ENCODE data around the gene MSTN.
"Not testable (repeated sequence)": the region's sequence is repeated elsewhere in the genome, so short reads cannot be mapped to it uniquely, and the experiment has no call there.

The MSTN gene

GRCh38 chr2:190063624-190064023 is 1.1 kb upstream of the MSTN start:
- DNase-seq (ENCODE audit: low read depth), result no peak

GRCh38 chr2:190062053-190062452 is 476 bp downstream of the MSTN start:
- no peak for DNase-seq (ENCODE audit: low read depth)

- no peak for DNase-seq (ENCODE audit: low read depth)
These were observed 1.9 kb downstream of the MSTN start for GRCh38 chr2:190060626-190061025.

- no peak for DNase-seq (ENCODE audit: low read depth)
These were observed 2.5 kb downstream of the MSTN start for GRCh38 chr2:190060019-190060418.

- DNase-seq (ENCODE audit: low read depth), result no peak
These were observed 9.1 kb downstream of the MSTN start for GRCh38 chr2:190053426-190053825.

GRCh38 chr2:190052307-190052706 is 10.2 kb downstream of the MSTN start:
- DNase-seq (ENCODE audit: low read depth), result no peak

- DNase-seq (ENCODE audit: low read depth), result no peak
These were observed 11.3 kb downstream of the MSTN start for GRCh38 chr2:190051223-190051622.

GRCh38 chr2:190050001-190050400 is 12.5 kb downstream of the MSTN start:
- DNase-seq (ENCODE audit: low read depth), result no peak

GRCh38 chr2:190044866-190045265 is 17.7 kb downstream of the MSTN start:
- no peak for DNase-seq (ENCODE audit: low read depth)

- no peak for DNase-seq (ENCODE audit: low read depth)
These were observed 19.1 kb downstream of the MSTN start for GRCh38 chr2:190043441-190043840.

GRCh38 chr2:190036071-190036470 is 26.5 kb downstream of the MSTN start:
- no peak for DNase-seq (ENCODE audit: low read depth)

- not testable (repeated sequence) for DNase-seq (ENCODE audit: low read depth)
These were observed 28.1 kb downstream of the MSTN start for GRCh38 chr2:190034417-190034816.

GRCh38 chr2:190031969-190032618 is 30.4 kb downstream of the MSTN start:
- DNase-seq (ENCODE audit: low read depth), result no peak

- DNase-seq (ENCODE audit: low read depth), result peak; percentile 4
These were observed 38.7 kb downstream of the MSTN start for GRCh38 chr2:190023860-190024259.

- DNase-seq (ENCODE audit: low read depth), result no peak
These were observed 41.8 kb downstream of the MSTN start for GRCh38 chr2:190020720-190021119.

- no peak for DNase-seq (ENCODE audit: low read depth)
These were observed 44.7 kb downstream of the MSTN start for GRCh38 chr2:190017837-190018236.

- DNase-seq (ENCODE audit: low read depth), result not testable (repeated sequence)
These were observed 46.6 kb downstream of the MSTN start for GRCh38 chr2:190015969-190016368.

All from GM04504 (cell line).